Endodermal cell (in vitro differentiated cells): ENCODE results near the gene LOXL4. TPM values are rescaled to one million over a fixed set of nuclear protein-coding genes. Genes with fewer than 3 reads are reported as not detected.

Source experiments
- DNase-seq: peaks from one replicate; pipeline ENCODE4 v3.0.0-alpha.2; 2017
- H3K27ac ChIP-seq: 2 replicates; pipeline ENCODE4 v1.5.1; 2013; ENCODE audit warnings: mild to moderate bottlenecking, low read depth, low read length, moderate library complexity
- H3K27me3 ChIP-seq: 2 replicates; pipeline ENCODE4 v1.6.1; 2013; ENCODE audit warnings: mild to moderate bottlenecking, low read length, moderate library complexity; ENCODE audit not compliant: insufficient read depth, control insufficient read depth, poor library complexity, severe bottlenecking
- H3K36me3 ChIP-seq: 2 replicates; pipeline ENCODE4 v1.7.0; 2013; ENCODE audit warnings: mild to moderate bottlenecking, low read length, moderate library complexity; ENCODE audit not compliant: control insufficient read depth, insufficient read depth
- H3K4me1 ChIP-seq: one replicate; pipeline ENCODE4 v1.7.0; 2013; ENCODE audit warnings: low read length; ENCODE audit not compliant: control insufficient read depth, insufficient read depth
- H3K4me3 ChIP-seq: 2 replicates; pipeline ENCODE4 v1.5.1; 2013; ENCODE audit warnings: mild to moderate bottlenecking, low read length, moderate library complexity
- H3K9ac ChIP-seq: 2 replicates; pipeline ENCODE4 v1.6.1; 2013; ENCODE audit warnings: mild to moderate bottlenecking, low read length, moderate library complexity; ENCODE audit not compliant: poor library complexity, severe bottlenecking; ENCODE audit errors: extremely low read depth
- H3K9me3 ChIP-seq: 2 replicates; pipeline ENCODE4 v1.6.1; 2013; ENCODE audit warnings: mild to moderate bottlenecking, low read length, moderate library complexity; ENCODE audit not compliant: control insufficient read depth
- H3K27ac Mint-ChIP-seq: 2 replicates; pipeline ENCODE4 v1.8.0; 2020; ENCODE audit warnings: mixed read lengths
- H3K27me3 Mint-ChIP-seq: 2 replicates; pipeline ENCODE4 v1.8.0; 2021; ENCODE audit warnings: mild to moderate bottlenecking, mixed read lengths; ENCODE audit not compliant: insufficient read depth
- H3K36me3 Mint-ChIP-seq: 2 replicates; pipeline ENCODE4 v1.8.0; 2020; ENCODE audit warnings: low read depth, mixed read lengths
- H3K4me1 Mint-ChIP-seq: 2 replicates; pipeline ENCODE4 v1.8.0; 2020; ENCODE audit warnings: mixed read lengths
- H3K4me3 Mint-ChIP-seq: 2 replicates; pipeline ENCODE4 v1.8.0; 2020; ENCODE audit warnings: mild to moderate bottlenecking, moderate library complexity, mixed read lengths
- H3K9me3 Mint-ChIP-seq: 2 replicates; pipeline ENCODE4 v1.8.0; 2020; ENCODE audit warnings: mild to moderate bottlenecking, mixed read lengths
- WGBS, 2 experiments: methylation state at CpG; one replicate each; pipeline versions ENCODE4 v1.1.5 to v1.1.7; 2013; ENCODE audit warnings: missing lambda C conversion rate in 2 of 2, mixed read lengths in 1 of 2; ENCODE audit not compliant: insufficient coverage in 1 of 2, insufficient read length in 1 of 2; 5-methylcytosine and 5-hydroxymethylcytosine counted together
- total RNA-seq, 2 donors: library from RNA; stranded (reverse); fragmentation: NEBNext Ultra II Directional in 1 of 2; extraction: Animal tissue kit (Norgen Biotek cat#: 25700) in 1 of 2; gene quantifications; 2 replicates in 1 of 2; 3 replicates in 1 of 2; pipeline ENCODE4 v1.2.1, GENCODE V29; 2021
- TF ChIP-seq, protein P1 (sequence below): fragments of 200-600 bp; sonication (generic); conservative IDR thresholded peaks from 2 replicates; pipeline ENCODE4 v1.5.0; 2021; ENCODE audit warnings: antibody characterized with exemption, mild to moderate bottlenecking

Gene LOXL4
- total RNA-seq, 2 donors from 2014 or later = 0.57 to 0.77 TPM

- Mint-ChIP-seq H3K9me3 (no peaks in the 10 kb centered on the region), H3K27ac (no peak overlapping the region), H3K36me3 (no peaks in the 10 kb centered on the region), H3K4me3 (peak overlapping the region; percentile 47), H3K4me1 (peaks cover 16% of the 10 kb centered on the region), H3K27me3 (no peaks in the 10 kb centered on the region)
- Histone ChIP-seq H3K9me3 (no peaks in the 10 kb centered on the region), H3K4me1 (no peaks in the 10 kb centered on the region), H3K4me3 (peak overlapping the region; percentile 70), H3K36me3 (no peaks in the 10 kb centered on the region), H3K27me3 (no peaks in the 10 kb centered on the region), H3K9ac (no peak overlapping the region), H3K27ac (no peak overlapping the region)
- DNase-seq = no peak
- TF ChIP-seq, protein P1, sequence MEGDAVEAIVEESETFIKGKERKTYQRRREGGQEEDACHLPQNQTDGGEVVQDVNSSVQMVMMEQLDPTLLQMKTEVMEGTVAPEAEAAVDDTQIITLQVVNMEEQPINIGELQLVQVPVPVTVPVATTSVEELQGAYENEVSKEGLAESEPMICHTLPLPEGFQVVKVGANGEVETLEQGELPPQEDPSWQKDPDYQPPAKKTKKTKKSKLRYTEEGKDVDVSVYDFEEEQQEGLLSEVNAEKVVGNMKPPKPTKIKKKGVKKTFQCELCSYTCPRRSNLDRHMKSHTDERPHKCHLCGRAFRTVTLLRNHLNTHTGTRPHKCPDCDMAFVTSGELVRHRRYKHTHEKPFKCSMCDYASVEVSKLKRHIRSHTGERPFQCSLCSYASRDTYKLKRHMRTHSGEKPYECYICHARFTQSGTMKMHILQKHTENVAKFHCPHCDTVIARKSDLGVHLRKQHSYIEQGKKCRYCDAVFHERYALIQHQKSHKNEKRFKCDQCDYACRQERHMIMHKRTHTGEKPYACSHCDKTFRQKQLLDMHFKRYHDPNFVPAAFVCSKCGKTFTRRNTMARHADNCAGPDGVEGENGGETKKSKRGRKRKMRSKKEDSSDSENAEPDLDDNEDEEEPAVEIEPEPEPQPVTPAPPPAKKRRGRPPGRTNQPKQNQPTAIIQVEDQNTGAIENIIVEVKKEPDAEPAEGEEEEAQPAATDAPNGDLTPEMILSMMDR = peak; percentile 38
- WGBS, 2 experiments = 74 to 81% methylated on average over 10 to 13 of the region's 13 CpGs
Observed at GRCh38 chr10:98308669-98309365, 40.8 kb upstream of the LOXL4 start.

- H3K27ac ChIP-seq = no peak overlapping the region
Observed at GRCh38 chr10:98307916-98308541, 40.0 kb upstream of the LOXL4 start.

GRCh38 chr10:98306501-98306900, 38.5 kb upstream of the LOXL4 start:
- no peak overlapping the region for H3K4me3 Mint-ChIP-seq
- Histone ChIP-seq H3K9ac (no peak overlapping the region), H3K4me1 (peaks cover 10% of the 10 kb centered on the region), H3K27ac (no peak overlapping the region), H3K4me3 (no peak overlapping the region), H3K9me3 (no peaks in the 10 kb centered on the region), H3K36me3 (no peaks in the 10 kb centered on the region), H3K27me3 (no peaks in the 10 kb centered on the region)
- TF ChIP-seq, protein P1 = no peak
- no peak for DNase-seq
- H3K9me3 Mint-ChIP-seq = no peaks in the 10 kb centered on the region
- H3K27me3 Mint-ChIP-seq = no peaks in the 10 kb centered on the region
- H3K36me3 Mint-ChIP-seq = no peaks in the 10 kb centered on the region
- peaks cover 37% of the 10 kb centered on the region for H3K4me1 Mint-ChIP-seq
- no peak overlapping the region for H3K27ac Mint-ChIP-seq
- 87 to 100% methylated on average over 3 to 4 of the region's 4 CpGs for WGBS, 2 experiments

More at GRCh38 chr10:98307916-98308541, 40.0 kb upstream of the LOXL4 start:
- Mint-ChIP-seq H3K36me3 (no peaks in the 10 kb centered on the region), H3K9me3 (no peaks in the 10 kb centered on the region), H3K4me1 (peaks cover 24% of the 10 kb centered on the region), H3K27me3 (no peaks in the 10 kb centered on the region), H3K27ac (no peak overlapping the region), H3K4me3 (no peak overlapping the region)
- 92 to 93% methylated on average over 5 to 10 of the region's 11 CpGs for WGBS, 2 experiments
- H3K36me3 ChIP-seq = no peaks in the 10 kb centered on the region
- TF ChIP-seq, protein P1 = no peak
- no peak overlapping the region for H3K4me3 ChIP-seq
- DNase-seq = no peak
- no peak overlapping the region for H3K9ac ChIP-seq
- H3K27me3 ChIP-seq = no peaks in the 10 kb centered on the region
- H3K9me3 ChIP-seq = no peaks in the 10 kb centered on the region
- peaks cover 1% of the 10 kb centered on the region for H3K4me1 ChIP-seq
